Stimulated activated CD8-positive, alpha-beta memory T cell treated with anti-CD3 and anti-CD28 coated beads, Interleukin-4, amount 100 ng/mL, for 24 hours (primary cell): Measurements from ENCODE around the gene JPH4.
"Not testable (repeated sequence)": the region's sequence is repeated elsewhere in the genome, so short reads cannot be mapped to it uniquely, and the experiment has no call there.

ENCODE experiments used
- DNase-seq: peaks from one replicate; pipeline ENCODE4 v3.0.0-alpha.2; 2020; ENCODE audit warnings: low read depth

The JPH4 gene

GRCh38 chr14:23578560-23579310 is at the start of gene JPH4:
JPH4 (minus strand) TSS chr14:23578790; CDS start chr14:23577453, 1,337 bp downstream.
- no peak for DNase-seq

GRCh38 chr14:23627961-23628360 is 49.4 kb upstream of the JPH4 start:
- no peak for DNase-seq

GRCh38 chr14:23626946-23627345 is 48.4 kb upstream of the JPH4 start:
- DNase-seq = no peak

GRCh38 chr14:23624830-23625404 is 46.3 kb upstream of the JPH4 start:
- no peak for DNase-seq

- no peak for DNase-seq
Measured at GRCh38 chr14:23623962-23624361, 45.4 kb upstream of the JPH4 start.

- DNase-seq = no peak
Measured at GRCh38 chr14:23622990-23623389, 44.4 kb upstream of the JPH4 start.

- no peak for DNase-seq
Measured at GRCh38 chr14:23621932-23622730, 43.5 kb upstream of the JPH4 start.

- DNase-seq = no peak
Measured at GRCh38 chr14:23621204-23621931, 42.8 kb upstream of the JPH4 start.

- no peak for DNase-seq
Measured at GRCh38 chr14:23620177-23620702, 41.6 kb upstream of the JPH4 start.

GRCh38 chr14:23618415-23618988 is 39.9 kb upstream of the JPH4 start:
- DNase-seq = no peak

- no peak for DNase-seq
Measured at GRCh38 chr14:23617539-23617938, 38.9 kb upstream of the JPH4 start.

GRCh38 chr14:23615856-23616255 is 37.3 kb upstream of the JPH4 start:
- DNase-seq = no peak

- DNase-seq = no peak
Measured at GRCh38 chr14:23614395-23614828, 35.8 kb upstream of the JPH4 start.

GRCh38 chr14:23613242-23614070 is 34.9 kb upstream of the JPH4 start:
- no peak for DNase-seq

GRCh38 chr14:23612802-23613201 is 34.2 kb upstream of the JPH4 start:
- DNase-seq = no peak

GRCh38 chr14:23612354-23612732 is 33.8 kb upstream of the JPH4 start:
- no peak for DNase-seq

- DNase-seq = no peak
Measured at GRCh38 chr14:23610815-23611289, 32.3 kb upstream of the JPH4 start.

GRCh38 chr14:23610090-23610814 is 31.7 kb upstream of the JPH4 start:
- no peak for DNase-seq

GRCh38 chr14:23609411-23610089 is 31.0 kb upstream of the JPH4 start:
- DNase-seq = not testable (repeated sequence)
